ENCODE measurements around the gene CDK10.

The CDK10 gene

DNA sequence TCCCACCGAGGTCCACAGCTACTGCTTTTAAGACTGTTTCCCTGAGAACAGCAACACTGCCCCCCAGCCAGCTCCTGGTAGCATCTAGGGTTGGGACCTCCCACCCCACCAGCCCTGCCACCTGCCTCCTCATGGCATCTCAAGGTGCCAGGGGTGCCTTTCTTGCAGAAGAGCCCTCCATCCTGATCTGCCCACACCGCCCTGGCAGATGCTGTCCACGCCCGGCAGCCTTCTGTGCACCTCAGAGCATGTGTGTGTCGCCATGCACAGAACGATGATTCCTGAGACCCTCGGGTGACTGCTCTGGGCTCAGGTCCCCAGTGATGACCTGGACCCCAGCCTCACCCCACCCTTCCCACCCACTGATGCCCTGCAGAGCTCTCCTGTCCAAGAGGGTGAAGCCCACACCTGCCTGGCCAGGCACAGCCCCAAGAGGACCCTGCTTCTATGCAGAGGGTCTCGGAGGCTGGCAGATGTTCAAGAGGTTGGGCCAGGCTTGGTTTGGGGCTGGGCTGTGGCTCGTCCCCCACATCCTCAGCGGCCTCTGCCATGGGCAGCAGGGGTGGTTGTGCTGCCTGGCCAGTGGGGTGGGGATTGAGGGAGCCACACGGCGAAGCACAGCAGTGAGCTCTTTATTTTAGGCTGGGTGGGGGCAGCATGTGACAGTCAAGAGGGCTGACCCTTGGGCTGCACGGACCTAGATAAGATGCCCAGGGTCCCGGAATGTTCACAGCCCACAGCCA, 20.2 kb downstream of the CDK10 start:
- TF ChIP-seq, protein P1, sequence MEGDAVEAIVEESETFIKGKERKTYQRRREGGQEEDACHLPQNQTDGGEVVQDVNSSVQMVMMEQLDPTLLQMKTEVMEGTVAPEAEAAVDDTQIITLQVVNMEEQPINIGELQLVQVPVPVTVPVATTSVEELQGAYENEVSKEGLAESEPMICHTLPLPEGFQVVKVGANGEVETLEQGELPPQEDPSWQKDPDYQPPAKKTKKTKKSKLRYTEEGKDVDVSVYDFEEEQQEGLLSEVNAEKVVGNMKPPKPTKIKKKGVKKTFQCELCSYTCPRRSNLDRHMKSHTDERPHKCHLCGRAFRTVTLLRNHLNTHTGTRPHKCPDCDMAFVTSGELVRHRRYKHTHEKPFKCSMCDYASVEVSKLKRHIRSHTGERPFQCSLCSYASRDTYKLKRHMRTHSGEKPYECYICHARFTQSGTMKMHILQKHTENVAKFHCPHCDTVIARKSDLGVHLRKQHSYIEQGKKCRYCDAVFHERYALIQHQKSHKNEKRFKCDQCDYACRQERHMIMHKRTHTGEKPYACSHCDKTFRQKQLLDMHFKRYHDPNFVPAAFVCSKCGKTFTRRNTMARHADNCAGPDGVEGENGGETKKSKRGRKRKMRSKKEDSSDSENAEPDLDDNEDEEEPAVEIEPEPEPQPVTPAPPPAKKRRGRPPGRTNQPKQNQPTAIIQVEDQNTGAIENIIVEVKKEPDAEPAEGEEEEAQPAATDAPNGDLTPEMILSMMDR (conservative IDR thresholded peaks at IDR 0.05; ENCODE audit: low read depth): no peak
- H3K27ac ChIP-seq: peak overlapping the region; percentile 42
- POLR2A ChIA-PET (ENCODE audit: low non-redundant PET): interaction anchor here (0.6 kb wide), 1 partner anchor 904 kb away, joined by 5 read pairs; no protein-coding TSS in a partner anchor
- CTCF ChIA-PET: interaction anchor here (0.6 to 1.2 kb wide), 9 partner anchors 12 to 371 kb away, joined by 3 to 7 read pairs (median 5); partner anchors contain the start of genes PRDM7 and VPS9D1
- DNase-seq (ENCODE audit: low spot score): no peak

DNA sequence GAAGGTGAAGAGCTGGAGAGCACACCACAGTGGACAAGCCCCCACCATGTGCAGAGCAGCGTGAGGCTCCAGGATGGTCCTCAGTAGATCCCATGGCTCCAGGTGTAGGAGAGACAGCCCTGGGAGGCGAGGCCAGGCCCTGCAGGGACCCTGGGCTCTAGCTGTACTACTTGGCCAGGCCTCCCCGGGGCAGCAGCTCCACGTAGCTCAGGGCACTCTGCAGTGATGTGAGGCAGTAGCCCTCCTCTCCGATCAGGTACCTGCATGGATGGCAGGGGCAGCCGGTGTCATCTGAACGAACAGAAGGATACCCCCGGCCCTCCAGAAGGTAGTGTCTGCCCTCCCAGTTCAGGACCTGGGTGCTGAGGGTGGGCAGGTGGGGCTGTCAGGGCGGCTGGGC, 21.2 kb downstream of the CDK10 start:
- H3K27ac ChIP-seq: peak overlapping the region; percentile 42
- ChIA-PET POLR2A (ENCODE audit: low non-redundant PET) (no interaction called here), CTCF (no interaction called here)

DNA sequence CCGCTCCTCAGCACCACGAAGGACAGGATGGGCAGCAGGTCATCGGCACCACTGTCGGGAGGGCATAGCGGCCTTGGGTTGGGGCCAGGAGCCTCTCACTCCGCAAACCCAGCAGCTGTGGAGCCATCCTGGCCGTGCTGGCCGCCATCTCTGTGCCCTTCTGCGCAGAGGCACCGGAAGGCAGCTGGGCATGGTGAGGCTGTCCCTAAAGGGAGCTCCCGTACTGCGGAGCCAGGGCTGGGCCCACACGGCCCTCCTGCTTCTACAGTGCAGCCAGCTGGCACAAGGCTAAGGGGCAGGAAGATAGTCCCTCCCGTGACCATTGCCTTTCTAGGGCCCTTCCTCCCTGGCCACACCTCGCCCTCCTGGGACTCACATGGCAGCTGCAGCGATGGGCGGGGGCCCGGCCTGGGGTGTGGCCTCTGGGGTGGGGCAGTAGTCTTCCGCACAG, 22.0 kb downstream of the CDK10 start:
- DNase-seq (ENCODE audit: low spot score): no peak
- no peak overlapping the region for H3K27ac ChIP-seq
- CTCF ChIA-PET: interaction anchor here (0.6 kb wide), 1 partner anchor 22 kb away, joined by 3 read pairs; the partner anchor contains the start of gene CDK10
- POLR2A ChIA-PET (ENCODE audit: low non-redundant PET): no interaction called here
- TF ChIP-seq, protein P1 (conservative IDR thresholded peaks at IDR 0.05; ENCODE audit: low read depth): no peak

More for the DNA sequence above, 21.2 kb downstream of the CDK10 start:
- no peak for DNase-seq (ENCODE audit: low spot score)
- TF ChIP-seq, protein P1 (conservative IDR thresholded peaks at IDR 0.05; ENCODE audit: low read depth): no peak

DNA sequence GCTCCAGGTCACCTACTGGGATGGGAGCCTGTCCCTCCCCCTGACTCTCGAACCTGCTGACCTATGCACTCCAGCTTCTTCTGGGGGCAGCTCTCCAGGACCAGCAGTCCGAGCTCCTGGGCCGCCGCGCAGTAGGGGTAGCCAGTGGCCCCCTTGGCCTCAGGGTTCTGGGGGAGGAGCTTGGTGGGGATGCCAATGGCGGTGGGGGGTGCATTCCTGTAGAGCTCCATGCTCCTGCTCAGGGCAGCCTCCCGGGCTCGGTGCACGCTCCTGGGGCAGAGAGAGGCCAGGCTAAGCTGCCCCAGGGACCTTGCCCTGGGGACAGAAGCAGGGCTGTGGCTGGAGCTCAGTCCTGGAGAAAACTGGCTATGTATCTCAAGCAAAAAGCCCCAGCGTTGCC, 22.7 kb downstream of the CDK10 start:
- DNase-seq (ENCODE audit: low spot score): no peak
- TF ChIP-seq, protein P1 (conservative IDR thresholded peaks at IDR 0.05; ENCODE audit: low read depth): no peak
- H3K27ac ChIP-seq: peak overlapping the region; percentile 47; the same call in 1 of the 2 replicates
- ChIA-PET CTCF (no interaction called here), POLR2A (ENCODE audit: low non-redundant PET) (no interaction called here)

DNA sequence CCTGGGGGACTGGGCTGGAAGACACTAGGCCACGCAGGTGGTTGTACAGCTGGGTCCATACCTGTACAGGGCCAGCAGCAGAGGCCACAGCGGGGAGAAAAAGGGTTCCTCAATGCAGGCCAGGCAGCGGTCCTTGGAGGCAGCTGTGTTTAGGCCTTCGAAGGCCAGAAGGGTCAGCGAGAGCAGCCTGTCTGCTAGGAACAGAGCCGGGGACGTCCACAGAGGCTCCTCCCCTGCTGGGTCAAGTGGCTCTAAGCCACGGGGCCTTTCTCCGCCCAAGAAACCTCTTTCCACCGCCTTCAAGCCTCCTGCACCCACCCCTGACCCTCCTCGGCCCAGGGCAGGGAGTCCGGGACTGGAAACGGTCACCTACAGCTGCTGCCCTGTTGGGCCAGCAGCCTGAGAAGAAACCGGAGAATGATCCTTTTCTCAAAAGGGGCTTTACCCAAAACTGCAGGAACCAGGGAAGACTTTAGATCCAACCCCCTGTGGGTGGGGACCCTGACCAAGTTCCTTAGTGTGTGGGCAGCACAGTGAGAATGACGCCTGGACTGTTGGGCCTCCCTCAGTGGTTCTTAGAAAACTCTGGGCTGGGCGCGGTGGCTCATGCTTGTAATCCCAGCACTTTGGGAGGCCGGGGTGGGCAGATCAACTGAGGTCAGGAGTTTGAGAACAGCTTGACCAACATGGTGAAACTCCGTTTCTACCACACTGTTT, 23.4 kb downstream of the CDK10 start:
- no peak for DNase-seq (ENCODE audit: low spot score)
- TF ChIP-seq, protein P1 (conservative IDR thresholded peaks at IDR 0.05; ENCODE audit: low read depth): no peak
- peak overlapping the region; percentile 47 for H3K27ac ChIP-seq
- POLR2A ChIA-PET (ENCODE audit: low non-redundant PET): no interaction called here
- CTCF ChIA-PET: interaction anchor here (1.1 to 1.3 kb wide), 2 partner anchors 9 to 151 kb away, joined by 3 read pairs; partner anchors contain the start of gene SPATA2L

Data from RWPE1 (cell line).